ENCODE results near the gene SOWAHA.
"Not testable (repeated sequence)": the region's sequence is repeated elsewhere in the genome, so short reads cannot be mapped to it uniquely, and the experiment has no call there.

DNA sequence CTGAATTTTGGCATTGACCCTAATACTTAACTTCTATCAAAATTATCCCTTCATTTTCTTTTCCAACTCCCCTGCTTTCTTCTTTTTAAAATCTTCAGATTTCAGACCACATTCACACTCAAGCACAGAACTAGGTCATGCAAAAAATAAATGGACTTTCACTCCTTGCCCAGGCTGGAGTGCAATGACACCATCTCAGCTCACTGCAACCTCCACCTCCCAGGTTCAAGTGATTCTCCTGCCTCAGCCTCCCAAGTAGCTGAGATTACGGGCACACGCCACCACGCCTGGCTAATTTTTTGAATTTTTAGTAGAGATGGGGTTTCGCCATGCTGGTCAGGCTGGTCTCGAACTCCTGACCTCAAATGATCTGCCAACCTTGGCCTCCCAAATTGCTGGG is 41.9 kb downstream of the SOWAHA start:
- TF ChIP-seq, protein P1, sequence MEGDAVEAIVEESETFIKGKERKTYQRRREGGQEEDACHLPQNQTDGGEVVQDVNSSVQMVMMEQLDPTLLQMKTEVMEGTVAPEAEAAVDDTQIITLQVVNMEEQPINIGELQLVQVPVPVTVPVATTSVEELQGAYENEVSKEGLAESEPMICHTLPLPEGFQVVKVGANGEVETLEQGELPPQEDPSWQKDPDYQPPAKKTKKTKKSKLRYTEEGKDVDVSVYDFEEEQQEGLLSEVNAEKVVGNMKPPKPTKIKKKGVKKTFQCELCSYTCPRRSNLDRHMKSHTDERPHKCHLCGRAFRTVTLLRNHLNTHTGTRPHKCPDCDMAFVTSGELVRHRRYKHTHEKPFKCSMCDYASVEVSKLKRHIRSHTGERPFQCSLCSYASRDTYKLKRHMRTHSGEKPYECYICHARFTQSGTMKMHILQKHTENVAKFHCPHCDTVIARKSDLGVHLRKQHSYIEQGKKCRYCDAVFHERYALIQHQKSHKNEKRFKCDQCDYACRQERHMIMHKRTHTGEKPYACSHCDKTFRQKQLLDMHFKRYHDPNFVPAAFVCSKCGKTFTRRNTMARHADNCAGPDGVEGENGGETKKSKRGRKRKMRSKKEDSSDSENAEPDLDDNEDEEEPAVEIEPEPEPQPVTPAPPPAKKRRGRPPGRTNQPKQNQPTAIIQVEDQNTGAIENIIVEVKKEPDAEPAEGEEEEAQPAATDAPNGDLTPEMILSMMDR (conservative IDR thresholded peaks at IDR 0.05): not testable (repeated sequence)
- TF ChIP-seq EZH2 (IDR thresholded peaks at IDR 0.05; ENCODE audit: low read depth): not testable (repeated sequence)

Measured in PC-9 (cell line).